IPS-20b (cell line): Measurements from ENCODE around the gene ACTRT2.

Experiments
- H3K27ac ChIP-seq: one replicate; pipeline ENCODE4 v1.5.1; 2013; ENCODE audit warnings: low read length
- H3K27me3 ChIP-seq: 2 replicates; pipeline ENCODE4 v1.6.1; 2013; ENCODE audit warnings: mild to moderate bottlenecking, low read length, inconsistent platforms; ENCODE audit not compliant: insufficient read depth
- H3K36me3 ChIP-seq: 2 replicates; pipeline ENCODE4 v1.6.1; 2013; ENCODE audit warnings: low read depth, mild to moderate bottlenecking, inconsistent platforms, low read length, moderate library complexity; ENCODE audit not compliant: insufficient read depth
- H3K4me1 ChIP-seq: 2 replicates; pipeline ENCODE4 v1.6.1; 2013; ENCODE audit warnings: mild to moderate bottlenecking, control low read depth, inconsistent platforms, low read length, moderate library complexity; ENCODE audit not compliant: insufficient read depth
- H3K4me3 ChIP-seq: 2 replicates; pipeline ENCODE4 v1.5.1; 2013; ENCODE audit warnings: mild to moderate bottlenecking, low read length, inconsistent platforms
- H3K9ac ChIP-seq: 2 replicates; pipeline ENCODE4 v1.6.1; 2013; ENCODE audit warnings: low read depth, mild to moderate bottlenecking, inconsistent platforms, low read length, moderate library complexity
- H3K9me3 ChIP-seq: 2 replicates; pipeline ENCODE4 v1.6.1; 2013; ENCODE audit warnings: mild to moderate bottlenecking, low read depth, low read length, inconsistent platforms; ENCODE audit not compliant: insufficient read depth

ACTRT2 gene

DNA sequence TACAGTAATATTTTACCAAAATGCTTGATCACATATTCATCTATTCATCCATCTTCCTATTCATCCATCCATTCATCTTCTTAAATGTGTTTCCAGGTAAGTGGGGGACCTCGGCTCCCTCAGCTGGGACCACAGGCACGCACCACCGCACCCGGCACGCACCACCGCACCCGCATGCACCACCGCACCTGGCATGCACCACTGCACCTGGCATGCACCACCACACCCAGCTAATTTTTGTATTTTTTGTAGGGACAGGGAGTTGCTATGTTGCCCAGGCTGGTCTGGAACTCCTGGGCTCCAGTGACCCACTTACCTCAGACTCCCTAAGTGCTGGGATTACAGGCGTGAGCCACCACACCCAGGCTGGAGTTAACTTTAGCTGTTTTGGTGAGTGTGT, 21.2 kb downstream of the ACTRT2 start:
- no peaks in the 10 kb centered on the region for H3K36me3 ChIP-seq
- H3K9ac ChIP-seq, result no peak overlapping the region
- H3K9me3 ChIP-seq, result no peaks in the 10 kb centered on the region
- H3K4me1 ChIP-seq, result no peaks in the 10 kb centered on the region
- H3K27me3 ChIP-seq, result no peaks in the 10 kb centered on the region
- no peak overlapping the region for H3K4me3 ChIP-seq
- no peak overlapping the region for H3K27ac ChIP-seq

DNA sequence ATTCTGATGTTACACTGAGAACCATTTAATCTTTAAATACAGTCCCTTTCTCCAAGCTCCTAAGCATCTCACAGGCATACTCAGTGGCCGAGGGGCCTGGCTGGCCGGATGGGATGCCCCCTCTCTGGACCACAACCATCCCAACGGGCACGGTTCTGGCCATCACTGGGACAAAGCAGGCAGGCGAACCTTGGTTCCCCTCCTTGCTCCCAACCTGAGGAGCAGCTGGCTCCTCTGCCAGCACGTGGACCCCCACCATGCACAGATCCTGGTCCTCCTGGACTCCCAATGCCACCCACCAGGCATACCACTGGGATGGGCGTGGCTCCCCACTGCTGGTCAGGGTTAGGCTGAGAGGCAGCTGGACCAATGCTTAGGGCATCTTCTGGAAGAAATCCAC, 27.9 kb downstream of the ACTRT2 start:
- no peaks in the 10 kb centered on the region for H3K4me1 ChIP-seq
- peaks cover 3% of the 10 kb centered on the region; the same call in 1 of the 2 replicates for H3K27me3 ChIP-seq
- H3K36me3 ChIP-seq, result no peaks in the 10 kb centered on the region
- no peaks in the 10 kb centered on the region for H3K9me3 ChIP-seq
- no peak overlapping the region for H3K4me3 ChIP-seq
- H3K27ac ChIP-seq, result no peak overlapping the region
- no peak overlapping the region for H3K9ac ChIP-seq

- Histone ChIP-seq H3K9me3 (no peaks in the 10 kb centered on the region), H3K4me3 (no peak overlapping the region), H3K27me3 (peaks cover 8% of the 10 kb centered on the region; the same call in 1 of the 2 replicates), H3K36me3 (no peaks in the 10 kb centered on the region), H3K4me1 (no peaks in the 10 kb centered on the region), H3K27ac (no peak overlapping the region), H3K9ac (no peak overlapping the region)
These were observed 28.6 kb downstream of the ACTRT2 start for GRCh38 chr1:3049905-3050304.

- Histone ChIP-seq H3K4me3 (no peak overlapping the region), H3K9ac (no peak overlapping the region), H3K36me3 (no peaks in the 10 kb centered on the region), H3K4me1 (no peaks in the 10 kb centered on the region), H3K27me3 (peaks cover 8% of the 10 kb centered on the region; the same call in 1 of the 2 replicates), H3K27ac (no peak overlapping the region), H3K9me3 (no peaks in the 10 kb centered on the region)
These were observed 29.3 kb downstream of the ACTRT2 start for GRCh38 chr1:3050603-3051002.

- Histone ChIP-seq H3K9me3 (no peaks in the 10 kb centered on the region), H3K4me3 (no peak overlapping the region), H3K27ac (no peak overlapping the region), H3K9ac (no peak overlapping the region), H3K4me1 (no peaks in the 10 kb centered on the region), H3K36me3 (no peaks in the 10 kb centered on the region), H3K27me3 (peaks cover 9% of the 10 kb centered on the region; the same call in 1 of the 2 replicates)
These were observed 30.3 kb downstream of the ACTRT2 start for GRCh38 chr1:3051270-3052268.

DNA sequence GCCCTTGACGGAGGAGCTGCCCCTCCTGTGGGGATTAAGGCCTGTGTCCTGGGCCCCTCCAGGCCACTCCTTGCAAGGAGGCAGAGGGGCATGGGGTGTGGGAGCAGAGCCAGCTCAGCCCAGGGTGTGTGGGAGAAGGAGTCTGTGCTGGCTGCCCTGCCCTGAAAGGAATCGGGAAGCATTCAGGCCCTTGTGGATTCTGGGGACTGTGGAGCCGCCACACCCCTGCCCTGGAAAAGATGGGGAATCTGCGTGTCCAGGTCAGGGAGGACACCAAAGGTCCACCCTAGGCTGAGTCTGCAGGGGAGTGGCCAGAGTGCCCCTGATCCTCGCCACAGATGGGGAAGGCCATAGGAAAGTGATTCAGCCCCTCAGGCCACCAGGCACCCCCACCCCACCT, 31.2 kb downstream of the ACTRT2 start:
- H3K4me1 ChIP-seq, result no peaks in the 10 kb centered on the region
- H3K4me3 ChIP-seq, result no peak overlapping the region
- no peaks in the 10 kb centered on the region for H3K9me3 ChIP-seq
- H3K9ac ChIP-seq, result no peak overlapping the region
- H3K27ac ChIP-seq, result no peak overlapping the region
- peaks cover 17% of the 10 kb centered on the region for H3K27me3 ChIP-seq
- no peaks in the 10 kb centered on the region for H3K36me3 ChIP-seq

GRCh38 chr1:3053366-3053980, 32.2 kb downstream of the ACTRT2 start:
- H3K27me3 ChIP-seq, result peaks cover 26% of the 10 kb centered on the region
- H3K9me3 ChIP-seq, result no peaks in the 10 kb centered on the region
- H3K9ac ChIP-seq, result no peak overlapping the region
- no peak overlapping the region for H3K4me3 ChIP-seq
- H3K36me3 ChIP-seq, result no peaks in the 10 kb centered on the region
- H3K27ac ChIP-seq, result no peak overlapping the region
- H3K4me1 ChIP-seq, result no peaks in the 10 kb centered on the region

DNA sequence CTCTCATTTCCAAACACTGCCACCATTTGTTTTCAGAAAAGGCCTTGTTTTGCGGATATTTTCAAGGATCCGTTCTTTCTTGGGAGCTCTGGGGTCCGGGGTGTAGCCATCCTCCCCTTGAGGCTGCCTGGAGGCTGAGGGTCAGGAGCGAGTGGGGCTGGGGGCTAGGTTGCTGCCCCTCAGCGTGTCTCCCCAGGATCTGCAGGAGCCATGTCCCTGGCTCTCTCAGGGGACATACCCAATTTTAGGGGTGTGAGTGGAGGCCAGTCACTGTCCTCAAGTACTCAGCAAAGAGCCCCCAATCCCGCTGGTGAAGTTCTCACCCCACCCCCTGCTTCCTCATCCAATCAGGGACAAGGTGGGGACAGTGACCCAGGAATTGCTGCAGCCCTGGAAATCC, 32.7 kb downstream of the ACTRT2 start:
- Histone ChIP-seq H3K9ac (no peak overlapping the region), H3K36me3 (no peaks in the 10 kb centered on the region), H3K27ac (no peak overlapping the region), H3K9me3 (no peaks in the 10 kb centered on the region), H3K4me3 (no peak overlapping the region), H3K27me3 (peaks cover 31% of the 10 kb centered on the region), H3K4me1 (no peaks in the 10 kb centered on the region)

GRCh38 chr1:3054474-3054873, 33.2 kb downstream of the ACTRT2 start:
- H3K9ac ChIP-seq, result no peak overlapping the region
- no peaks in the 10 kb centered on the region for H3K36me3 ChIP-seq
- no peak overlapping the region for H3K27ac ChIP-seq
- H3K4me3 ChIP-seq, result no peak overlapping the region
- H3K9me3 ChIP-seq, result no peaks in the 10 kb centered on the region
- H3K27me3 ChIP-seq, result peaks cover 36% of the 10 kb centered on the region
- no peaks in the 10 kb centered on the region for H3K4me1 ChIP-seq

GRCh38 chr1:3055051-3055450, 33.8 kb downstream of the ACTRT2 start:
- Histone ChIP-seq H3K4me3 (no peak overlapping the region), H3K36me3 (no peaks in the 10 kb centered on the region), H3K4me1 (no peaks in the 10 kb centered on the region), H3K27ac (no peak overlapping the region), H3K27me3 (peaks cover 41% of the 10 kb centered on the region), H3K9me3 (no peaks in the 10 kb centered on the region), H3K9ac (no peak overlapping the region)

- Histone ChIP-seq H3K9ac (no peak overlapping the region), H3K9me3 (no peaks in the 10 kb centered on the region), H3K4me3 (no peak overlapping the region), H3K4me1 (no peaks in the 10 kb centered on the region), H3K27ac (no peak overlapping the region), H3K27me3 (peaks cover 57% of the 10 kb centered on the region), H3K36me3 (no peaks in the 10 kb centered on the region)
These were observed 35.4 kb downstream of the ACTRT2 start for GRCh38 chr1:3056641-3057040.
